ENCODE data around the gene TRMT112.
A peak's percentile ranks its signal among the peaks of the same experiment; 100 is the strongest.

Gene TRMT112

DNA sequence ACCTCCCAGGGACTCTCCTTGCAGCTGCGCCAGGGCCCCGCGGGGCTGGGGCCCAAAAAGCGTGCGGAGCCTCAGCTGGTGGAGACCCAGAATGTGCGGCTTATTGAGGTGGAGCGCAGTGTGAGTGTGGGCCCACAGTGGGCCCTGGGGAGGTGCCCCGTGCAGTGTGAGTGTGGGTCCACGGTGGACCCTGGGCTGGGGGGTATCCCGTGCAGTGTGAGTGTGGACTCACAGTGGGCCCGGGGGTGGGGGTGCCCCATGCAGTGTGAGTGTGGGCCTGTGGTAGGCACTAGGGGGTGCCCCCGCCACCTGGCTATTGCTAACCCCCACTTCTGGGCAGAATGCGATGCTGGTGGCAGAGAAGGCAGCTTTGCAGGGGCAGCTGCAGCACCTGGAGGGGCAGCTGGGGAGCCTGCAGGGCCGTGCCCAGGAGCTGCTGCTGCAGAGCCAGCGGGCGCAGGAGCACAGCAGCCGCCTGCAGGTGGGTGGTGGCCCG, 33.8 kb upstream of the TRMT112 start:
- no peak for DNase-seq (ENCODE audit: low spot score)

DNA sequence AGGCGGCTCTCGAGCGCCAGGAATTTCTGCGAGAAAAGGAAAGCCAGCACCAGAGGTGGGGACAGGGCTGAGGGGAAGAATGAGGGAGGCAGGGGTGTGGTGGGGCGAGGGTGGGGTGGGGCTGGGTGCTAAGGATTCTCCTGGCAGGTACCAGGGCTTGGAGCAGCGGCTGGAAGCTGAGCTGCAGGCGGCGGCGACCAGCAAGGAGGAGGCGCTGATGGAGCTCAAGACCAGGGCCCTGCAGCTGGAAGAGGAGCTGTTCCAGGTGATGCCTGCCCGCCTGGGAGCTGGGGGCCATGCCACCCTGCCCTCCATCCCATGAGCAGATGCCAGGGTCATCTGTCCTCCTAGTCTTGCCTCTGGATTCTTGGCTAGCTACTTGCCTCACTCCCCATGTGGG, 32.0 kb upstream of the TRMT112 start:
- no peak for DNase-seq (ENCODE audit: low spot score)

DNA sequence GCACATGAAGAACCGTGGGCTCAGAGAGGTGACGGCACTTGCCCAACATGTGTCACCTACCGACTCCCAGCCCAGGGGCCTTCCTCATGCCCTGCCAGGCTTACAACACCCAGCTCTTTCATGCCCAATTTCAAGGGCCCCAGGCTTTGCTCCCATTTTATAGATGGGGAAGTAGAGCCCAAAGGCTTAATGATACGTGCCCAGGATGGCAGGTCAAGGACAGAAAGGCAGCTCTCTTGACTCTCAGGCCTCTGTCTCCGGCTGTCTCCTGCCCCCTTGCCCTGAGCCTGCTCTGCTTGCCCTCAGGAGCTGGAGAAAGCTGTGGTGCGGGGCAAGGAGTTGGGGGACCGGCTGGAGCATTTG, 31.6 kb upstream of the TRMT112 start:
- DNase-seq (ENCODE audit: low spot score) = no peak

DNA sequence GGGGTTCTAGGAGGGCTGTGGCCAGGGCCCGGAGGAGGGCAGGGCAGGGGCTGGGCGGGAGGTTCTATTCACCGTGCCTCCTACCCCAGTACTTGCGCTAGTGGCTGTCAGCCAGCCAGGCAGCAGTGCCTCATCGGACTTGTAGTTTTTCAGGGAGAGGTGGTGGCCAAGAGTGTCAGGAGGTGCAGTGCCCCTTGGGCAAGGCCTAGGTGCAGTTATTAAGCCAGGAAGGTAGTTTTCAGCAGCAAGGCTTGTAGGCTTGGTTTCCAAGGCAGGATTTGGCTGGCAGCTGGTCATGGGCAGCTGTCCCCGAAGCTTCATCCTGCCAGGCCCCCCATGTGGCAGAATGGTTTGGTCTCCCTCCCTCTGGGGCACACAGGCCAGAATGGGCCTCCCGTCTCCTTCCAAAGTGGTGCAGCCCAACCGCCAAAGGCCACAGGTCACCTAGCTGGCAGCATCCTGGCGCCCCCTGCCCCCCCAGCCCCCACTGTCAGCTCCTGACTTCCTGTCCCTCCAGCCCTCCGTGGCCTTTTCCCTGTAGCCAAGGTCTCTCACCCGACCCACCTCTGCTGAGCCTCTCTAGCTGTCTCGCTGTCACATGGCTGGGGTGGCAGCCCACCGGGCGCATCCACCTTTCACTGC, 31.1 kb upstream of the TRMT112 start:
- DNase-seq (ENCODE audit: low spot score) = no peak

DNA sequence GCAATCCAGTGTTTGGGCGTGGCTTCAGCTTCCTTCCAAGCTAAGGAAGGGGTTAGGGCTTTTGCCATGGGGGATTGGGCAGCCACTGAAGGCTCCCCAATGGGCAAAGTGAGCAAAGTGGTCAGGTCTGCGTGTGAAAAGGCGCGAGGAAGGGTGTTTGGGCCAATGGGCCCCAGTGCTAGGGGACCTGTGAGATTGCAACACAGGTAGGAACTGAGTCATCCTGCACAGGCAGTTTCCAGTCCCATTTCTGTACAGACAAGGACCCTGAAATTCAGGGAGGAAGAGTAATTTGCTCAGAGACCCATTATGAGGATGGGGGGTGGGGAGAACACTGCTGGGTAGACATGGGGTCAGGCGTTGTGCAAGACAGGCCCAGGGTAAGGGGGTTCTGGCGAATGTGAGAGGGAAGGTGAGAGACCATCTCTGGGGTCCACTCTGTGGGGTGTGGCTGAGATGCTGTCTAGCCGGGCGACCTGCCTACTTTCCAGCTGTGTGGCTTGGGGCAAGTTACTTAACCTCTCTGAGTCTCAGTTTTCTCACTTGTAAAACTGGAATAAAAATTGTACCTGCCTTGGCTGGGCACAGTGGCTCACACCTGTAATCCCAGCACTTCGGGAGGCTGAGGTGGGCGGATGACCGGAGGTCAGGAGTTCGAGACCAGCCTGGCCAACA, 30.0 kb upstream of the TRMT112 start:
- no peak for DNase-seq (ENCODE audit: low spot score)

DNA sequence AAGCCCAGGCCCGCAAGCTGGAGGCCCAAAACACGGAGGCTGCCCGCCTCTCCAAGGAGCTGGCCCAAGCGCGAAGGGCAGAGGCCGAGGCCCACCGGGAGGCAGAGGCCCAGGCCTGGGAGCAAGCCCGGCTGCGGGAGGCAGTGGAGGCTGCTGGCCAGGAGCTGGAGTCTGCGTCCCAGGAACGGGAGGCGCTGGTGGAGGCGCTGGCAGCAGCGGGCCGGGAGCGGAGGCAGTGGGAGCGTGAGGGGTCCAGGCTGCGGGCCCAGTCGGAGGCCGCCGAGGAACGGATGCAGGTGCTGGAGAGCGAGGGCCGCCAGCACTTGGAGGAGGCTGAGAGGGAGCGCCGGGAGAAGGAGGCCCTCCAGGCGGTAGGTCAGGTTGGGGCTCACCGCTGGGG, 27.4 kb upstream of the TRMT112 start:
- DNase-seq (ENCODE audit: low spot score) = no peak

DNA sequence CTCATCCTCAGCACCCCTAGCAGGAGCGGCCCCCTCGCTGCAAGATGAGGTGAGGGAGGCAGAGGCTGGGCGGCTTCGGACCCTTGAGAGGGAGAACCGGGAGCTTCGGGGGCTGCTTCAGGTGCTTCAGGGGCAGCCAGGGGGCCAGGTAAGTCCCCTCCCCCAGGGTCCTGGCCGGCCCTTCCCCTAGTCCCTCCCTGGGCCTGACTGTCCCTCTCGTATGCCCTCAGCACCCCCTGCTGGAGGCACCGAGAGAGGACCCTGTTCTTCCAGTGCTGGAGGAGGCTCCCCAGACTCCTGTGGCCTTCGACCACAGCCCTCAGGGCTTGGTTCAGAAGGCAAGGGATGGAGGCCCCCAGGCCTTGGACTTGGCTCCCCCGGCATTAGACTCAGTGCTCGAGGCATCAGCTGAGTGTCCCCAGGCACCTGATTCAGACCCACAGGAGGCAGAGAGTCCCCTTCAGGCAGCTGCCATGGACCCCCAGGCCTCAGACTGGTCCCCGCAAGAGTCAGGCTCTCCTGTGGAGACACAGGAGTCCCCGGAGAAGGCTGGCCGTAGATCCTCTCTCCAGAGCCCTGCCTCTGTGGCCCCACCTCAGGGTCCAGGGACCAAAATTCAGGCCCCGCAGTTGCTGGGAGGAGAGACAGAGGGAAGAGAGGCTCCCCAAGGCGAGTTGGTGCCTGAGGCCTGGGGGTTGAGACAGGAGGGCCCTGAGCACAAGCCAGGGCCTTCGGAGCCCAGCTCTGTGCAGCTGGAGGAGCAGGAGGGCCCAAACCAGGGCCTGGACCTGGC, 26.6 kb upstream of the TRMT112 start:
- no peak for DNase-seq (ENCODE audit: low spot score)

DNA sequence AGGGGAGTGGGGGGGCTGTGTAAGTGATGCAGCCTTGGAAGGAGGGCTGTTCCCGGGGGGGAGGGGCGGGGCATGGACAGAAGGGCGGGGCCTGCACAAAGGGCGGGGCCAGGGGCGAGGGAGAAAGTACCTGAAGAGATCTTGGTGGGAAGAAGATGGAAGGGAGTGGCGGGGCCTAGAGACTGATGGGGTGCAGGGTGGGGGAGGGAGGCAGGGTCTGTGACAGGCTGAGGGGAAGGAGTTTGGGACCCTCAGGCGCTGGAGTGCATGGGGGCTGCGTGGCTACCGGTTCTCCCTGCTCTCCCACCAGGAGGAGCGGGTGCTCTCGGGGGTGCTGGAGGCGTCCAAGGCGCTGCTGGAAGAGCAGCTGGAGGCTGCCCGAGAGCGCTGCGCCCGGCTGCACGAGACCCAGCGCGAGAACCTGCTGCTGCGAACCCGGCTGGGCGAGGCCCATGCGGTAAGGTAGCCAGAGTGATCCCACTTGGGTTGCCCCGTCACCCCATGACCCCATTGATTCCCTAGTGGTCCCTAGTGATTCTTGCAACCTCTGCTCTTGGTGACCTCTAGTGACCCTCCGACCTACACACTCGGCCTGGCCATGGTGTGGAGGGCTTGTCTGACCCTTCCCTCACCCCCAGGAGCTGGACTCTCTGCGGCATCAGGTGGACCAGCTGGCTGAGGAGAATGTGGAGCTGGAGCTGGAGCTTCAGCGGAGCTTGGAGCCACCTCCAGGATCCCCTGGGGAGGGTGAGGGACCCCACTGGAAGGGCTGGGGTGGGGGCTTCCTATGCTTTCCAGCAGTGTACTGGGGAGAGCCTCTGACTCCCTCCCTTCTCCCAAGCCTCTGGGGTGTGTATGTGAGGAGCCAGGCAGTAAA, 25.7 kb upstream of the TRMT112 start:
- no peak for DNase-seq (ENCODE audit: low spot score)

DNA sequence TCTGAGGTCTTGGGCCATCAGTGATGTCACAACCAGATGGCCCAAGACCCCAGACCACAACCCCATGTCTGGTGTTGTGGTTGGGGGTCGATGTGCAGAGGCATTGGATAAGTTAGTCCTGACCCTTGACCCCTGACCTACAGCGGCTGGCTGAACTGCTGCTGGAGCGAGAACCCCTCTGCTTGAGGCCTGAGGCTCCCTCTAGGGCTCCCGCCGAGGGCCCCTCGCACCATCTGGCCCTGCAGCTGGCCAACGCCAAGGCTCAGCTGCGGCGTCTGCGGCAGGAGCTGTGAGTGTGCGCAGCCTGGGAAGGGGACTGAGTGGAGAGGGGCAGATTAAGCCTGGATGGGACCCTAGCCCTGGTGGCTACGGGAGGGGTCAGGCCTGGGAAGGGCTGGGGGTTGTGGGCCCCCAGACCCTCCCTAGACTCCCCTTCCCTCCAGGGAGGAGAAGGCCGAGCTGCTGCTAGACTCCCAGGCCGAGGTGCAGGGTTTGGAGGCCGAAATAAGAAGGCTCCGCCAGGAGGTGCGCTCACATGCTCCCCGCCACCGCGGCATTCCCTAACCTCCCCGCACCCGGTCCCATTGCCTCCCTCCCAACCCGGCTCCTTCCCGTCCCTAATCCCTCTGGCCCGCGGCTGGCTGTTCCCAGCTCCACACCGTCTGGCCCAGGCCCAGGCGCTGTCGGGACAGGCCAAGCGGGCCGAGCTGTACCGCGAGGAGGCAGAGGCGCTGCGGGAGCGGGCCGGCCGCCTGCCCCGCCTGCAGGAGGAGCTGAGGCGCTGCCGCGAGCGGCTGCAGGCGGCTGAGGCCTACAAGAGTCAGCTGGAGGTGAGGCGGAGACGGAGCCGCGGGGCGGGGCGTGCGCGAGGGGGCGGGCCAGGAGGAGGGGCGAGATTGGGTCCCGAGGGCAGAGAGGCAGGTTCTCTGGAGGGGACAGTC, 24.8 kb upstream of the TRMT112 start:
- DNase-seq (ENCODE audit: low spot score) = peak; percentile 66

DNA sequence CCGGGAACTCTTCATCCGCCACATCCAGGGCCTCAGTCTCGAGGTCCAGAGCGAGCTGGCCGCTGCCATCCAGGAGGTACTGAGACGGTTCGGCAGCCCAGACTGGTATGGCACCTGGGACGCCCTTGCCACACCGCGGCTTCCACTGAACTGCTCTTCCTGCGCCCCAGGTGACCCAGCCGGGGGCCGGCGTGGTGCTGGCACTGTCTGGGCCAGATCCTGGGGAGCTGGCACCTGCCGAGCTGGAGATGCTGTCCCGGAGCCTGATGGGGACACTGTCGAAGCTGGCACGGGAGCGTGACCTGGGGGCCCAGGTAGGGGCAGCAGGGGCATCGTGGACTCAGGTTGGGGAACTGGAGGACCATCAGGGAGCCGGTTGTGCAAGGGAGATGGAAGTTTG, 24.1 kb upstream of the TRMT112 start:
- DNase-seq (ENCODE audit: low spot score) = no peak

DNA sequence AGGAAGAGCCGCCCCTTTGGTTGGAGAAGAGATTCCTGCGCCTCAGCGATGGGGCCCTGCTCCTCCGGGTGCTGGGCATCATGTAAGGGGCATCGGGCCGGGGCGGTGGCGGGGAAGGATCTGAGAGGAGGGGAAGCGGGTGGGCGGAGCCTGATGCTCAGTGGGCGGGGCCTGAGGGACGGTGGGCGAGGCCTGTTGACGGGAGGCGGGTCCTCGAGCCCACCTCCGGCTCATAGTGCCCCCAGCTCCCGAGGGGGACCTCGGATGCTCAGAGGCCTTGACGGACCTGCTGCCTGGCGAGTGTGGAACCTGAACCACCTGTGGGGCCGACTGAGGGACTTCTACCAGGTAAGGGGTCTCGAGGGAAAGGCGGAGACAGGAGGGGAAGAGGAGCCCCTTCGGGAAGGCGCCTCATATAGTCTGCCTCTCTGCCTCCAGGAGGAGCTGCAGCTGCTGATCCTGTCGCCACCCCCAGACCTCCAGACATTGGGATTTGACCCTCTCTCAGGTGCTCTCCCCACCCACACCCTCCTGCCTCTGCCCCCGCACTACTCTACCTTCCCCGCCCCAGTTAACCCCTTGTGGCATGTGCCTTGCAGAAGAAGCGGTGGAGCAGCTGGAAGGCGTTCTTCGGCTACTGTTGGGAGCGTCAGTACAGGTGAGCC, 23.4 kb upstream of the TRMT112 start:
- DNase-seq (ENCODE audit: low spot score) = no peak

DNA sequence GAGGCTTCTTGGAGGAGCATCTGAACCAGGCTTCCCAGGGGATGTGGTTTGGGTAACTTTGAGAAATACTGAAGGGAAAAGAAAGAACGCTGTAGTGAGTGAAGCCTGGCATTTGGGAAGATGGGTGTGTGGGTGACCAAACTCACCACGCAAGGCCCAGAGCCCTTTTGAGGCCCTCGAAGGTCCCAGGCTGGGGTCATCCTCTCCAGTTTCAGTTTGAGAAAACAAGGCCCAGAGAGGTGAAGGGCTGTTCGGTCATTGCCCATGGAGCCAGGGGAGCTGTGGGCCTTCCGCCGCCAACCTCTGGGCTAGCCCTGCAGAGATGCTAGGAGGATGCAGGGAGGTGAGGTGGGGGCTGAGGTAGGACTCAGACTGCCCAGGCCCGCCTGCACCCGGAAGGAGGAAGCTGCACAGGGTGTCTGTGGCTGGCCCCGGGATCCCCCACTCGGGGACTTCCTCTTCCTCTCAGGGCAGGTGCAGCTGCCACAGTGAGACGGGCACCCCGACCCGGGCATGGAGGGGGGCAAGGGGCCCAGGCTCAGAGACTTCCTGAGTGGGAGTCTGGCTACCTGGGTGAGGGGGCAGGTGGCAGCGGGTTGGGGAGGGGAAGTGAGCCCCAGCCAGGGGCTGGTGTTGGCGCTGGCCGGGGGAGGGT, 22.5 kb upstream of the TRMT112 start, which contains the start of gene CCDC88B:
CCDC88B (plus strand) TSS at position 451 of the 655 bp plus-strand sequence; CDS start at position 514, 63 bp downstream.
- no peak for DNase-seq (ENCODE audit: low spot score)

DNA sequence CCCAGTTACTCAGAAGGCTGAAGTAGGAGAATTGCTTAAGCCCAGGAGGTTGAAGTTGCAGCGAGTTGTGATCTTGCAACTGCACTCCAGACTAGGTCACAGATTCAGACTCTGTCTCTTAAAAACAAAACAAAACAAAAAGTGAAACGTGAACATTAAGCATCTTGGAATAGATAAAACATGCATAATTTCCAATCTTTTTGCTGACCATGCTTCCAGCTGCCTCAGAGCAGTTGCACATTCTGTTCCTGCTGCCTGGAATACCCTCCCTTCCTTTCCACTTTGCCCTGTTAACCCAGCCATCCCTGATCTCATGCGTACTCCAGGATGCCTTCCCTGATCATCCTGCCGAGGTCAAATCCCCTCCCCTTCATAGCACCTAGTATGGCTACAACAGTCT, 21.9 kb upstream of the TRMT112 start:
- no peak for DNase-seq (ENCODE audit: low spot score)

DNA sequence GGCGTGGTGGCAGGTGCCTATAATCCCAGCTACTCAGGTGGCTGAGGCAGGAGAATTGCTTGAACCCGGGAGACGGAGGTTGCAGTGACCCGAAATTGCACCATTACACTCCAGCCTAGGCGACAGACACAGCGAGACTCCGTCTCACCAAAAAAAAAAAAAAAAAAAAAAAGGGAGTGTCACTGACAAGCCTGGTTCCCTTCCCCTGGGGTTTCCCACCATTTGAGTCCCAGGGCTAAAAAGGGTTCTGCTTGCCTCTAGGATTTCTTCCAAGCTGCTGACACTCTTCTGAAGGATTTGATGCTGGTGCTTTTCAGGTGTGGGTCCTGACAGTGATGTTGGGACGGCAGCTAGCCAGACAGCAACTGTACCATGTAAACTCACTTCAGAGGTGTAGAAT, 21.4 kb upstream of the TRMT112 start:
- no peak for DNase-seq (ENCODE audit: low spot score)

DNA sequence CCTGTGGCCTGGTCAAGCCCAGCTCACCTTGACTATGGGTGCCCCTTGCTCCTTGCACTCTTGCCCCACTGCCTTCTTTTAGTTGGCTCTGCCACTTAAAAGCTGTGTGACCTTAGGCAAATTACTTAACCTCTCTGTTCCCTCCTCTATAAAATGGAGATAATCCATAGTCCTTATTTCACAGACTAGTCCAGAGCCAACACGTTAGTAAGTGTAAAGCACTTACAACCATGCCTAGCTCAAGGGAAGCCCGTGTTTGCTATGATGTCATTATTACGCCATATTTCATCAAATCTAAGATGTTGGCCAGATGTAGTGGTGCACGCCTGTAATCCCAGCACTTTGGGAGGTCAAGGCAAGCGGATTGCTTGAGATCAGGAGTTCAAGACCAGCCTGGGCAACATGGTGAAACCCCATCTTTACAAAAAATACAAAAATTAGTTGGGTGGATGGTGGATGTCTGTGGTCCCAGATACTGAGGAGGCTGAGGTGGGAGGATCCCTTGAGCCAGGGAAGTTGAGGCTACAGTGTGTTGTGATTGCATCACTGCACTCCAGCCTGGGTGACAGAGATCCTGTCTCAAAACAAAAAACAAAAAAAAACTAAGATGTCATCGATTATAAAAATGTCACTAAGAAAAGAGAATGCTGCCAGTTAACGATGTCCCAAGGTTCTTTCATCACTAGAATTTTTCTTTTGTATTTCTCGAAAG, 20.3 kb upstream of the TRMT112 start:
- no peak for DNase-seq (ENCODE audit: low spot score)

DNA sequence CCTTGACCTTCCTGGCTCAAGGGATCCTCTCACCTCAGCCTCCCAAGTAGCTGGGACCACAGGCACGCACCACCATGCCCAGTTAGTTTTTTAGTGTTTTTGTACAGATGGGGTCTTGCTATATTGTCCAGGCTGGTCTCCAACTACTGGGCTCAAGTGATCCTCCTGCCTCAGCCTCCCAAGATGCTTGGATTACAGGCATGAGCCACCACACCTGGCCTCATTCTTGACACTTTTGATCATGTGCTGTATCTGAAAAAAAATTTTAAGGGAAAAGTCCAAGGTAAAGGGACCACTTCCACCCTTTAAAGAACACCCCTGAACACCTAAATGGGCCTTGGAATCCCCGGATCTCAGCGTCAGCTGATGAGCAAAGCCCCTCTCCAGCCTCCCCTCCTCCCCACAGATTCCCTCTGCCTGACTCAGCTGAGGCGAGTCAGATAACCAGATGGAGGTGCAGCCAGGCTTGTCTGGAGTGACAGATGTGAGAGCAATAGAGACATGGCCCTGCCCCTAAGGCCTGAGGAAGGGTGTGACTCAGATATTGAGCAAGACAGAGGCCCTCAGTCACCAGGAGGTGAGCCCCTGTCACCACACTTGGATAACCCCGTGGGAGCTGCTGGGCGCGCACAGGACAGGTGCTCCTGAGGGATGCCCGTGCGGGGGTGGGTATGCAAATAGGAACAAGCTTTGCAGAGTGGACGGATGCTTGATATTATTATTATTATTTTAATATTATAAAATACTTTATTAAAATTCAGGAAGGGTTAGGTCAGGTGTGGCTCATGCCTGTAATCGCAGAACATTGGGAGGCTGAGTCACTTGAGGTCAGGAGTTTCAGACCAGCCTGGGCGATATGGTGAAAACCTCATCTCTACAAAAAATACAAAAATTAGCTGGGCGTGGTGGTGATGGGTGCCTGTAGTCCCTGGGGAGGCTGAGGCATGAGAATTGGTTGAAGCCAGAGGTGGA, 17.7 kb upstream of the TRMT112 start:
- no peak for DNase-seq (ENCODE audit: low spot score)

DNA sequence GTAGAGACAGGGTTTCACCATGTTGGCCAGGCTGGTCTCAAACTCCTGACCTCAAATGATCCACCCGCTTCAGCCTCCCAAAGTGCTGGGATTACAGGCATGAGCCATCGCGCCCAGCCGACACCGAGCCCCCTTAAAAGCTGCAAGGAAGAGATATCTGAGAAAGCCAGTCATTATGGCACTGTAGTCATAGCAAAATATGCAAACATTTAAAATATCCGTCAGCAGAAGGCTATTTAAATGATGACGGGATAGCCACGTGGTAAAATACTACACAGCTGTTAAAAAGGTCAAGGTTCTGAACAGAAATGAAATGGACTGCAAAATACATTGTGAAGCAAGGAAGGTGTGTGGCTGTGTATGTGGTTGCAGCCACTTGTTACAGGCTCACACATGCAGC, 16.2 kb upstream of the TRMT112 start:
- DNase-seq (ENCODE audit: low spot score) = no peak
